ENCODE results near the gene AIDA.

AIDA gene, protein sequence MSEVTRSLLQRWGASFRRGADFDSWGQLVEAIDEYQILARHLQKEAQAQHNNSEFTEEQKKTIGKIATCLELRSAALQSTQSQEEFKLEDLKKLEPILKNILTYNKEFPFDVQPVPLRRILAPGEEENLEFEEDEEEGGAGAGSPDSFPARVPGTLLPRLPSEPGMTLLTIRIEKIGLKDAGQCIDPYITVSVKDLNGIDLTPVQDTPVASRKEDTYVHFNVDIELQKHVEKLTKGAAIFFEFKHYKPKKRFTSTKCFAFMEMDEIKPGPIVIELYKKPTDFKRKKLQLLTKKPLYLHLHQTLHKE

GRCh38 chr1:222712253-222713090, at the start of gene AIDA, which contains the start of gene BROX:
AIDA (minus strand) TSS chr1:222712491; CDS start chr1:222712317, 174 bp downstream.
BROX (plus strand) TSS chr1:222712564; CDS start chr1:222715700, 3,136 bp downstream.
- TF ChIP-seq EZH2 (IDR thresholded peaks at IDR 0.05; ENCODE audit: borderline replicate concordance, low read length) (no peak), CTCF (IDR thresholded peaks at IDR 0.05; ENCODE audit: low read length) (no peak)
- Histone ChIP-seq H3F3A (ENCODE audit: insufficient read depth, low read length) (no peaks in the 10 kb centered on the region), H3K27ac (ENCODE audit: low read depth, low read length, poor library complexity, severe bottlenecking) (peak within 1 kb of the TSS; percentile 95), H3K4me1 (ENCODE audit: insufficient read depth, low read length, severe bottlenecking) (peaks cover 20% of the 10 kb centered on the region), H3K36me3 (ENCODE audit: insufficient read depth, low read length) (peaks cover 14% of the 10 kb centered on the region; the same call in 1 of the 2 replicates), H3K79me2 (ENCODE audit: insufficient read depth, low read length) (0 out of 2 replicates have a peak, but pooled peaks cover 7% of the 10 kb centered on the region), H2AFZ (ENCODE audit: low read length) (peak within 1 kb of the TSS; percentile 40; the same call in 1 of the 2 replicates), H3K4me2 (ENCODE audit: low read length) (peak within 1 kb of the TSS; percentile 88), H3K9ac (ENCODE audit: low read length) (peak within 1 kb of the TSS; percentile 91), H4K20me1 (ENCODE audit: insufficient read depth, low read length) (no peaks in the 10 kb centered on the region), H3K9me3 (ENCODE audit: low read length) (no peaks in the 10 kb centered on the region), H3K27me3 (ENCODE audit: insufficient read depth, low read length) (no peaks in the 10 kb centered on the region), H3K4me3 (ENCODE audit: low read depth, low read length, poor library complexity, severe bottlenecking) (peak within 1 kb of the TSS; percentile 83), H3K9me2 (ENCODE audit: low read depth, low read length) (no peaks in the 10 kb centered on the region)

- H3K9me2 ChIP-seq (ENCODE audit: low read depth, low read length): no peaks in the 10 kb centered on the region
- no peaks in the 10 kb centered on the region for H3F3A ChIP-seq (ENCODE audit: insufficient read depth, low read length)
- H3K27me3 ChIP-seq (ENCODE audit: insufficient read depth, low read length): no peaks in the 10 kb centered on the region; the same call in 1 of the 2 replicates
- no peaks in the 10 kb centered on the region for H4K20me1 ChIP-seq (ENCODE audit: insufficient read depth, low read length)
- no peaks in the 10 kb centered on the region for H3K79me2 ChIP-seq (ENCODE audit: insufficient read depth, low read length)
- no peak overlapping the region for H2AFZ ChIP-seq (ENCODE audit: low read length)
- H3K4me1 ChIP-seq (ENCODE audit: insufficient read depth, low read length, severe bottlenecking): no peaks in the 10 kb centered on the region
- H3K36me3 ChIP-seq (ENCODE audit: insufficient read depth, low read length): no peaks in the 10 kb centered on the region
- H3K9me3 ChIP-seq (ENCODE audit: low read length): no peaks in the 10 kb centered on the region
- no peak overlapping the region for H3K27ac ChIP-seq (ENCODE audit: low read depth, low read length, poor library complexity, severe bottlenecking)
- TF ChIP-seq CTCF (IDR thresholded peaks at IDR 0.05; ENCODE audit: low read length): no peak
- no peak for TF ChIP-seq EZH2 (IDR thresholded peaks at IDR 0.05; ENCODE audit: borderline replicate concordance, low read length)
- no peak overlapping the region for H3K4me3 ChIP-seq (ENCODE audit: low read depth, low read length, poor library complexity, severe bottlenecking)
- H3K4me2 ChIP-seq (ENCODE audit: low read length): no peak overlapping the region
- no peak overlapping the region for H3K9ac ChIP-seq (ENCODE audit: low read length)
These were observed 48.8 kb upstream of the AIDA start for GRCh38 chr1:222761083-222761482.

DNA sequence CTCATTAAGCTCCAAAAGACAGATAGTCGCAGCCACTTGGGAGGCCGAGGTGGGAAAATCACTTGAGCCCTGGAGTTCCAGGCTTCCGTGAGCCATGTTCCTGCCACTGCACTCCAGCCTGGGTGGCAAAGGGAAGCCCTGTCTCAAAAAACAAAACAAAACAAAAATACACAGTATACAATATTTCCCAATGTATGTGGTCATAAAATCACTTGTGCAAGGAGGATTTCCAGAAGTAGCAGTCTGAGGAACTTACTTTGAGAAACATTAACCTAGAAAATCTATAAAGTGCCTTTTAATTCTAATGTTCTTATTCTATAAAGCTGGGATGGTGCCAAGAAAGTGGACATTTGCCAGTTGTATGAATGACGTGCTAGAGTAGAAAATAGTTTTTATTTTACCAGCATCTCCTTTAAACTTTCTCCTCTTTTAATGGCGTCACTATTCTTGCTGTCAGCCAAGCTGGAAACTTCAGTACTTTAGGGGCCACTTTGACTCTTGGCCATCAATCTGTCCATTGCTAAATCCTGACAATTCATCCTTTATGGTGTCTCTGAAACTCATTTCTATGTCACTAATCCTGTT, 47.3 kb upstream of the AIDA start:
- Histone ChIP-seq H2AFZ (ENCODE audit: low read length) (no peak overlapping the region), H3K27me3 (ENCODE audit: insufficient read depth, low read length) (no peaks in the 10 kb centered on the region; the same call in 1 of the 2 replicates)

More for the DNA sequence above, 47.3 kb upstream of the AIDA start:
- Histone ChIP-seq H3K9me3 (ENCODE audit: low read length) (no peaks in the 10 kb centered on the region), H3F3A (ENCODE audit: insufficient read depth, low read length) (no peaks in the 10 kb centered on the region), H3K9me2 (ENCODE audit: low read depth, low read length) (no peaks in the 10 kb centered on the region), H3K9ac (ENCODE audit: low read length) (no peak overlapping the region), H3K4me2 (ENCODE audit: low read length) (no peak overlapping the region), H3K27ac (ENCODE audit: low read depth, low read length, poor library complexity, severe bottlenecking) (no peak overlapping the region), H3K4me1 (ENCODE audit: insufficient read depth, low read length, severe bottlenecking) (no peaks in the 10 kb centered on the region), H3K36me3 (ENCODE audit: insufficient read depth, low read length) (no peaks in the 10 kb centered on the region), H3K79me2 (ENCODE audit: insufficient read depth, low read length) (no peaks in the 10 kb centered on the region), H3K4me3 (ENCODE audit: low read depth, low read length, poor library complexity, severe bottlenecking) (no peak overlapping the region), H4K20me1 (ENCODE audit: insufficient read depth, low read length) (no peaks in the 10 kb centered on the region)
- TF ChIP-seq EZH2 (IDR thresholded peaks at IDR 0.05; ENCODE audit: borderline replicate concordance, low read length): no peak
- TF ChIP-seq CTCF (IDR thresholded peaks at IDR 0.05; ENCODE audit: low read length): no peak

All from OCI-LY1 (cell line).